ENCODE data around the gene IAPP.
"Not testable (repeated sequence)": the region's sequence is repeated elsewhere in the genome, so short reads cannot be mapped to it uniquely, and the experiment has no call there.

IAPP gene

GRCh38 chr12:21372602-21373001 is at the start of gene IAPP:
Gene IAPP (plus strand): TSS chr12:21372902. CDS start chr12:21373352, 450 bp downstream.
- no peak for DNase-seq
- intact Hi-C loops (cut with DNase I), result no loop called here

- no peak for DNase-seq
- intact Hi-C loops (cut with DNase I), result no loop called here
These were observed 49.0 kb upstream of the IAPP start for GRCh38 chr12:21323736-21324135.

GRCh38 chr12:21324551-21324950 is 48.2 kb upstream of the IAPP start:
- intact Hi-C loops (cut with DNase I), result no loop called here
- no peak for DNase-seq

GRCh38 chr12:21328578-21328977 is 44.1 kb upstream of the IAPP start:
- intact Hi-C loops (cut with DNase I), result no loop called here
- DNase-seq, result no peak

GRCh38 chr12:21330682-21331253 is 41.9 kb upstream of the IAPP start:
- DNase-seq, result no peak
- intact Hi-C loops (cut with DNase I), result no loop called here

- intact Hi-C loops (cut with DNase I), result no loop called here
- no peak for DNase-seq
These were observed 37.9 kb upstream of the IAPP start, which contains the start of gene SLCO1A2 for GRCh38 chr12:21334771-21335325. Gene SLCO1A2 (minus strand): TSS chr12:21334917. CDS start chr12:21334647, 270 bp downstream.

GRCh38 chr12:21336656-21337055 is 36.0 kb upstream of the IAPP start:
- peak in 8 of 10 donors; percentile 24 to 91 (median 53) for DNase-seq
- intact Hi-C loops (cut with DNase I), result no loop called here

- intact Hi-C loops (cut with DNase I), result no loop called here
- no peak for DNase-seq
These were observed 35.2 kb upstream of the IAPP start for GRCh38 chr12:21337453-21337852.

GRCh38 chr12:21337959-21338744 is 34.5 kb upstream of the IAPP start:
- no peak for DNase-seq
- intact Hi-C loops (cut with DNase I), result no loop called here

- intact Hi-C loops (cut with DNase I), result no loop called here
- no peak for DNase-seq
These were observed 32.8 kb upstream of the IAPP start for GRCh38 chr12:21339921-21340320.

- intact Hi-C loops (cut with DNase I), result no loop called here
- DNase-seq, result no peak
These were observed 32.3 kb upstream of the IAPP start for GRCh38 chr12:21340403-21340802.

- intact Hi-C loops (cut with DNase I), result no loop called here
- DNase-seq, result no peak
These were observed 30.9 kb upstream of the IAPP start for GRCh38 chr12:21341769-21342168.

GRCh38 chr12:21343636-21344035 is 29.1 kb upstream of the IAPP start:
- DNase-seq, result no peak
- intact Hi-C loops (cut with DNase I), result no loop called here

- intact Hi-C loops (cut with DNase I), result no loop called here
- DNase-seq, result no peak
These were observed 26.0 kb upstream of the IAPP start for GRCh38 chr12:21346542-21347205.

GRCh38 chr12:21350975-21351374 is 21.7 kb upstream of the IAPP start:
- DNase-seq, result no peak
- intact Hi-C loops (cut with DNase I), result no loop called here

GRCh38 chr12:21353487-21353886 is 19.2 kb upstream of the IAPP start:
- intact Hi-C loops (cut with DNase I), result no loop called here
- peak in 1 of 10 donors; percentile 38 for DNase-seq

GRCh38 chr12:21353948-21354347 is 18.8 kb upstream of the IAPP start:
- intact Hi-C loops (cut with DNase I), result no loop called here
- DNase-seq, result no peak

GRCh38 chr12:21354641-21355040 is 18.1 kb upstream of the IAPP start:
- intact Hi-C loops (cut with DNase I), result no loop called here
- DNase-seq, result no peak

GRCh38 chr12:21360632-21361031 is 12.1 kb upstream of the IAPP start:
- intact Hi-C loops (cut with DNase I), result not testable (repeated sequence)
- peak in 1 of 10 donors; percentile 56 for DNase-seq

GRCh38 chr12:21369141-21369980 is 3.3 kb upstream of the IAPP start:
- DNase-seq, result no peak
- intact Hi-C loops (cut with DNase I), result no loop called here

All from posterior cingulate gyrus (tissue), 11 donors.